Naive B cell (primary cell): ENCODE data around the gene ALKBH8. TPM values are rescaled to one million over a fixed set of nuclear protein-coding genes. Genes with fewer than 3 reads are reported as not detected.
"Not testable (repeated sequence)": the region's sequence is repeated elsewhere in the genome, so short reads cannot be mapped to it uniquely, and the experiment has no call there.

Experiments
- ATAC-seq, 2 donors: fragments of 150-1000 bp; cut with Tn5 transposase; 2 replicates each; pipeline ENCODE4 v1.10.0; 2021; ENCODE audit warnings: low read depth in 2 of 2, mild to moderate bottlenecking in 2 of 2, moderate library complexity in 2 of 2
- DNase-seq: peaks from one replicate; pipeline ENCODE4 v3.0.0; 2022
- H3K27ac Mint-ChIP-seq, 6 donors: one replicate each; pipeline ENCODE4 v1.8.0; 2020 to 2022; ENCODE audit warnings: mild to moderate bottlenecking in 6 of 6, mixed read lengths in 6 of 6, moderate library complexity in 5 of 6, inconsistent platforms in 2 of 6
- H3K27me3 Mint-ChIP-seq, 3 donors: one replicate each; pipeline ENCODE4 v1.8.0; 2021 to 2022; ENCODE audit warnings: mixed read lengths in 3 of 3, mild to moderate bottlenecking in 1 of 3
- H3K36me3 Mint-ChIP-seq, 2 donors: one replicate each; pipeline ENCODE4 v1.8.0; 2020 to 2022; ENCODE audit warnings: mixed read lengths in 2 of 2, inconsistent platforms in 1 of 2, mild to moderate bottlenecking in 1 of 2
- H3K4me1 Mint-ChIP-seq, 3 donors: one replicate each; pipeline ENCODE4 v1.8.0; 2020 to 2022; ENCODE audit warnings: mixed read lengths in 3 of 3, inconsistent platforms in 1 of 3, mild to moderate bottlenecking in 1 of 3, moderate library complexity in 1 of 3
- H3K4me3 Mint-ChIP-seq, 8 donors: one replicate each; pipeline ENCODE4 v1.8.0; 2020 to 2022; ENCODE audit warnings: mild to moderate bottlenecking in 8 of 8, mixed read lengths in 8 of 8, moderate library complexity in 8 of 8, inconsistent platforms in 2 of 8
- H3K9me3 Mint-ChIP-seq, 7 donors: one replicate each; pipeline ENCODE4 v1.8.0; 2020 to 2022; ENCODE audit warnings: mixed read lengths in 7 of 7, mild to moderate bottlenecking in 5 of 7, inconsistent platforms in 2 of 7, moderate library complexity in 1 of 7
- polyA plus RNA-seq, 6 donors: library from polyadenylated mRNA; unstranded; fragments of 300-500 nt; fragmentation: Illumina TruSeq; gene quantifications; one replicate each; pipeline ENCODE4 v1.2.3, GENCODE V29; 2021; ENCODE audit warnings: low read depth in 6 of 6

Gene ALKBH8
- polyA plus RNA-seq, 6 donors from 2014 or later = 3.8 to 13.0 (median 8.7) TPM

- Mint-ChIP-seq H3K4me3 (peak overlapping the region; percentile 76 to 94 (median 88)), H3K9me3 (peaks cover 0 to 7% (median 2%) of the 10 kb centered on the region in 7 donors), H3K27me3 (peaks cover 71 to 78% (median 72%) of the 10 kb centered on the region in 3 donors), H3K4me1 (peaks cover 19 to 35% (median 29%) of the 10 kb centered on the region in 3 donors), H3K27ac (peak overlapping the region in 1 of 6 donors; percentile 64), H3K36me3 (no peaks in the 10 kb centered on the region)
- no peak for DNase-seq
- peak; percentile 49 to 51 for ATAC-seq
Measured at GRCh38 chr11:107591378-107592230, 26.1 kb upstream of the ALKBH8 start.

- DNase-seq (no peak), ATAC-seq (peak; percentile 47 to 56)
- peak within 1 kb of the TSS; percentile 76 to 95 (median 90) for H3K4me3 Mint-ChIP-seq
- peaks cover 19 to 35% (median 29%) of the 10 kb centered on the region in 3 donors for H3K4me1 Mint-ChIP-seq
- peaks cover 0 to 7% (median 2%) of the 10 kb centered on the region in 7 donors for H3K9me3 Mint-ChIP-seq
- H3K36me3 Mint-ChIP-seq = no peaks in the 10 kb centered on the region
- peaks cover 80 to 85% (median 80%) of the 10 kb centered on the region in 3 donors for H3K27me3 Mint-ChIP-seq
- H3K27ac Mint-ChIP-seq = peak within 1 kb of the TSS in 1 of 6 donors; percentile 64
Measured at GRCh38 chr11:107590460-107591377, 25.2 kb upstream of the ALKBH8 start, which contains the start of gene ELMOD1. Gene ELMOD1, plus strand, starts transcription at chr11:107591147. Its CDS starts 27,043 bp downstream, at chr11:107618190.

DNA sequence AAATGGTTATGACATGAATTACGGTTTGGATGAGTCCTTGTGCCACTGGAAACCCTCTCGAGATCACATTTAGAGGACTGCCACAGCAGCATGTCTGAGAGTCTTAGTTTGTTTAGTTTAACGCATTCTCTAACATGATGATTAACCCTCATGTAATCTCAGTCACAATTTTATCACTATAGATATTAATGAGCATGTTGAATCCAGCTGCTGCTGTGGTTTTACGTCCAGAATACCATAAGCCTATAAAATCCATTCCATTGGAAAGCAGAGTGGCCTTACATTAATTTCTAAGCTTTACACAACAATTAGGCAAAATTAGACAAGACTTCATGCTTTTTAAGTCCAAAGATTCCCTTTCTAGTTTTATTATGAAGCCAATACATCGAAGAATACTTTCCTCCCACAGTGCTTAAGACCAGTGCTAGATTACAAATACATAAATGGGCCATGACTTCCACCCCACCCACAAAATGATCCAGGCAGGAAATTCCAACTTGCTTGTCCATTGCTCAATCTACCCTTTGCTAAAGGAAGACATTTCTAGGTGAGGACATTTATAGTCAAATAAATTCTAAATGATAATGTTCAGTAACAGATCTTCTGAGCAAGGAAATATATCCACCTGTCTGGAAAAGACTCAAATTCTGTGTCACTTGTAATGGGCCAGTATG, 21.9 kb upstream of the ALKBH8 start:
- peaks cover 0 to 7% (median 2%) of the 10 kb centered on the region in 7 donors for H3K9me3 Mint-ChIP-seq
- H3K27me3 Mint-ChIP-seq = peaks cover 64 to 91% (median 84%) of the 10 kb centered on the region in 3 donors
- ATAC-seq (no peak), DNase-seq (no peak)
- peaks cover 19 to 29% (median 24%) of the 10 kb centered on the region in 3 donors for H3K4me1 Mint-ChIP-seq
- no peaks in the 10 kb centered on the region for H3K36me3 Mint-ChIP-seq
- H3K27ac Mint-ChIP-seq = no peak overlapping the region
- H3K4me3 Mint-ChIP-seq = no peak overlapping the region

DNA sequence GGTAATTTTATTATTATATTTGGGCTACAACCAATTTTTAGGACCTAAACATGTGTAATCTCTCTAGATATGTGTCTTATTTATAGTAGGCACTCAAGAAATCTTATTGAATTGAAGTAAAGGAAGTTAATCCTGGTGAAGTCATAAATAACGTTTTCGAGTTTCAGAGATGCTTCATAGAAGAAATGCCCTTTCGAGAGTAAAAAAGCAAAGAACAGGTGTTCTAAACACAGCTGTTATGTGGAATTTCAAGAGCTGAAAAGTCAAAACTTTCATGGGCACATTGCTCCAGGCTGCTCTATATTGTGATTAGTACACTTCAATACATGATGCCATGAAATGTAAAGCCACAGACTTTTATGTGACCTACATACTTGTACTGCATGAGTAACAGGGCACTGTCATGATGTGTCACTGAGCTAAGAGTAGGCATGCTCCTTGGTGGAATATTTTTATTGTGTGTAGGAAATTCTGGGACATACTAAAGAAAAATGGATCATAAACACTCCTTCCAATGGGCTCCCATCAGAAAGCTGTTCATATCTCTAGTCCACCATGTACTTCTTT, 18.2 kb upstream of the ALKBH8 start:
- Mint-ChIP-seq H3K36me3 (peaks cover 0 to 15% of the 10 kb centered on the region in 2 donors), H3K4me1 (no peaks in the 10 kb centered on the region), H3K9me3 (peaks cover 4 to 12% (median 6%) of the 10 kb centered on the region in 7 donors), H3K4me3 (no peak overlapping the region), H3K27me3 (peaks cover 47 to 80% (median 65%) of the 10 kb centered on the region in 3 donors), H3K27ac (no peak overlapping the region)
- no peak for ATAC-seq
- DNase-seq = no peak

DNA sequence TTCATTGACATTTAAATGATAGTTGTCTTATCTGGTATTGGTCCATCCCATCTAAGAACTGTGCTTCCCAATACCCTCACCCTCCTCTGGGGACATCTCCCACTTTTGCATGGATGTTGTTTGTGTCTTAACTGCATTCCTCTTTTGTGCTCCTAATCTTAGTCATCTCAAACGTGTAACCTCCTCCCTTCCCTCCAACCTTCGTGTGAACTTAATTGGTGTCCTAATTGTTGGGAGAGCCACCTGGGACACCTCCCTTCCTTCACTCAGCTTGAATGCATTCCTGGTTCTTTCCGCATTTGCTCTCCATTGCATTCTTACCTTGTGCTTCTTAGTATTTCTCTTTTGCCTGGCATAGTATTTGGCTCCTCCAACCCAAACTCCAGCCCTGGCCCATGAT, 15.6 kb upstream of the ALKBH8 start:
- Mint-ChIP-seq H3K4me1 (no peaks in the 10 kb centered on the region), H3K27ac (peak overlapping the region in 1 of 6 donors; percentile 59)
- no peak for ATAC-seq

GRCh38 chr11:107579169-107579568, 13.6 kb upstream of the ALKBH8 start:
- not testable (repeated sequence) for ATAC-seq, H3K27ac Mint-ChIP-seq, H3K4me3 Mint-ChIP-seq, H3K9me3 Mint-ChIP-seq, H3K4me1 Mint-ChIP-seq, DNase-seq
- Mint-ChIP-seq H3K27me3 (peaks cover 22 to 44% (median 23%) of the 10 kb centered on the region in 3 donors), H3K36me3 (peaks cover 0 to 15% of the 10 kb centered on the region in 2 donors)

More for the DNA sequence above, 15.6 kb upstream of the ALKBH8 start:
- H3K27me3 Mint-ChIP-seq = peaks cover 30 to 55% (median 39%) of the 10 kb centered on the region in 3 donors
- H3K4me3 Mint-ChIP-seq = no peak overlapping the region
- DNase-seq = no peak
- peaks cover 0 to 15% of the 10 kb centered on the region in 2 donors for H3K36me3 Mint-ChIP-seq
- H3K9me3 Mint-ChIP-seq = peaks cover 0 to 7% (median 6%) of the 10 kb centered on the region in 7 donors

DNA sequence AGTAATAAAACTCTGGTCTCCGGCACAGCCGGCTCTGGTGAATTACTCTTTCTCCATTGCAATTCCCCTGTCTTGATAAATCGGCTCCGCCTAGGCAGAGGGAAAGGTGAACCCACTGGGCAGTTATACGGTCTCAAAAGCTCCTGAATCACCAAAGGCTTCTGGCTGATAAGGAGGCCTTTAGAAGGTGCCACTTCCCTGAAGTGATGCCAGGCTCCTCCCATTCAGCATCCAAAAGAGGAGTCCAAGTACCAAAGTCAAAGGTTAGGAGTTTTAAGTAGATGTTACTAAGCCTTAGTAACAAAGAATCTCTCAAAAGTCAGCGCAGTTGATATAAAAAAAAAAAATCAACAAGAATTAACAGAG, 11.8 kb upstream of the ALKBH8 start:
- H3K27me3 Mint-ChIP-seq = peaks cover 16 to 30% (median 19%) of the 10 kb centered on the region in 3 donors
- H3K4me3 Mint-ChIP-seq = no peak overlapping the region
- H3K27ac Mint-ChIP-seq = no peak overlapping the region
- peaks cover 0 to 7% (median 6%) of the 10 kb centered on the region in 7 donors for H3K9me3 Mint-ChIP-seq
- DNase-seq (no peak), ATAC-seq (no peak)
- H3K36me3 Mint-ChIP-seq = peaks cover 0 to 15% of the 10 kb centered on the region in 2 donors
- no peaks in the 10 kb centered on the region for H3K4me1 Mint-ChIP-seq

DNA sequence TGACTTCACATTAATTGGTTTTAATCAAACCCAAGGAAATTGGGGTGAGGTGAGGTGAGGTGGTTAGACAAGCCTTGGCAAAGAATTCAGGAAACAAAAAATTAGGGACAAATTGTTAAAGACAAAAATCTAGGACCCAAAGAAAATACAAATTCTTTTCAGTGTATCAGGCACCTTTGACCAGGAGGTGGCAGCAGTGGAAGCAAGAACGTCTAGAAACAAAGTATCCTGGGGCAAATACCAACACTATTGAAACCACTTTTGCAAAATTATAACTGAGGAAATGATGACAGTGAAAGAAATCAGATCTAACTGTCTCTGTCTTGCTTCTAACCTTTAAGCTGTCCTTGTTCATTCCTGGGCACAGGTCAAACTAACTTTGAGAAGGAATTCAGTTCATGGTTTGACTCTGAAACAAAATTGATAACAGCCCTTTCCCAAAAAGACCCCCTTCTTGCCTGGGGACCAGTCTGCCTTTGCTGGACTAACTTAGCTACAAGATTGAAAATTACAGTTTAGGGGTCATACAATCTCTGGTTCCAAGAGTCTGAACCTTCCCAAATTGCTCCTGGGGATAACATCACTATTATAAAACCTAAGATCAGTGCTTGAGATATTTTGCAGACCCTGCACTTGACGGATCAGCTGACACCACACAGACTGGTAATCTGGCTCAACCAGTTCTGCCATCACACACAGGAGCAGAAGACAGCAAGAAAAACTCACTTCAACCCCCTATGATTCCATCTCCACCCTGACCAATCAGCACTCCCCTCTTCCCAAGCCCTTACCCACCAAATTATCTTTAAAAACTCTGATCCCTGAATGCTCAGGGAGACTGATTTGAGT, 11.2 kb upstream of the ALKBH8 start:
- not testable (repeated sequence) for H3K27ac Mint-ChIP-seq, DNase-seq, H3K9me3 Mint-ChIP-seq, H3K4me1 Mint-ChIP-seq, H3K4me3 Mint-ChIP-seq
- H3K27me3 Mint-ChIP-seq = peaks cover 16 to 25% (median 19%) of the 10 kb centered on the region in 3 donors
- ATAC-seq = peak in 1 of 2 donors; percentile 39
- H3K36me3 Mint-ChIP-seq = peaks cover 0 to 15% of the 10 kb centered on the region in 2 donors

GRCh38 chr11:107573438-107573837, 7.9 kb upstream of the ALKBH8 start:
- H3K27me3 Mint-ChIP-seq = peaks cover 0 to 8% (median 4%) of the 10 kb centered on the region in 3 donors
- peaks cover 0 to 1% (median under 1%) of the 10 kb centered on the region in 3 donors for H3K4me1 Mint-ChIP-seq
- no peak for ATAC-seq
- no peaks in the 10 kb centered on the region for H3K9me3 Mint-ChIP-seq
- no peak overlapping the region for H3K27ac Mint-ChIP-seq
- DNase-seq = no peak
- no peaks in the 10 kb centered on the region for H3K36me3 Mint-ChIP-seq
- no peak overlapping the region for H3K4me3 Mint-ChIP-seq

GRCh38 chr11:107570015-107570414, 4.5 kb upstream of the ALKBH8 start:
- Mint-ChIP-seq H3K9me3 (no peaks in the 10 kb centered on the region), H3K27ac (no peak overlapping the region), H3K4me1 (peaks cover 26 to 32% (median 30%) of the 10 kb centered on the region in 3 donors), H3K36me3 (no peaks in the 10 kb centered on the region), H3K27me3 (peaks cover 0 to 3% (median 0%) of the 10 kb centered on the region in 3 donors), H3K4me3 (no peak overlapping the region)
- ATAC-seq (no peak), DNase-seq (no peak)

DNA sequence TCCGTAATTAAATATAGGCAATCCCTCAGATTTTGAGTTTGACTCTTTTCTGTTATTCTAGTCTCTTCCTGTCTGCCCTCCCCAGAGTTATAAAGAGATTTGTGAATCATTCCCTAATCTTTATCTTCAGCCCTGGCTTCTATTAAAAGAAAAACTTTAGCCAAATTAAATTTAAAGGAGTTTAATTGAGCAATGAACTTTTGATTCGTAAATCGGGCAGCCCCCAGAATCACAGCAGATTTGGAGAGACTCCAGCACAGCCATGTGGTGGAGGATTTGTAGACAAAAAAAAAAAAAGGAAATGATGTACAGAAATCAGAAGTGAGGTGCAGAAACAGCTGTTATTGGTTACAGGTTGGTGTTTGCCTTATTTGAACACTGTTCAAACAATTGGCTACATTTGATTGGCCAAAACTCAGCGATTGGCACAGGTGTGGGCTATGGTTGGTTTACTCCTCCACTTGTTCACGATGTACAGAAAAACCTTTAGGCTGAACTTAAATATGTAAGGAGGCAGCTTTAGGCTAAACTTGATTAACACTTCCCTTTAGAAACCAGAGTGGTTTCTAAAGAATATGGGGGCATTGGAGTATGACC, 2.3 kb upstream of the ALKBH8 start:
- H3K4me1 Mint-ChIP-seq = peaks cover 35 to 48% (median 39%) of the 10 kb centered on the region in 3 donors
- H3K27me3 Mint-ChIP-seq = no peaks in the 10 kb centered on the region
- H3K4me3 Mint-ChIP-seq = peak overlapping the region; percentile 52 to 94 (median 76)

More for the DNA sequence above, 2.3 kb upstream of the ALKBH8 start:
- Mint-ChIP-seq H3K9me3 (no peaks in the 10 kb centered on the region), H3K27ac (peak overlapping the region; percentile 1 to 84 (median 54)), H3K36me3 (no peaks in the 10 kb centered on the region)
- peak in 1 of 2 donors; percentile 5 for ATAC-seq
- DNase-seq = no peak
